GM18907 (cell line): ENCODE measurements around the gene ACBD6.

Experiments
- ATAC-seq: cut with Tn5 transposase; IDR thresholded peaks from one replicate; pipeline ENCODE4 v1.9.1; 2021; ENCODE audit warnings: mild to moderate bottlenecking, moderate library complexity; ENCODE audit not compliant: unreplicated experiment

ACBD6 gene

GRCh38 chr1:180261030-180261429, 241.3 kb downstream of the ACBD6 start:
- no peak for ATAC-seq

- ATAC-seq: no peak
These were observed 241.8 kb downstream of the ACBD6 start for GRCh38 chr1:180260541-180260940.

DNA sequence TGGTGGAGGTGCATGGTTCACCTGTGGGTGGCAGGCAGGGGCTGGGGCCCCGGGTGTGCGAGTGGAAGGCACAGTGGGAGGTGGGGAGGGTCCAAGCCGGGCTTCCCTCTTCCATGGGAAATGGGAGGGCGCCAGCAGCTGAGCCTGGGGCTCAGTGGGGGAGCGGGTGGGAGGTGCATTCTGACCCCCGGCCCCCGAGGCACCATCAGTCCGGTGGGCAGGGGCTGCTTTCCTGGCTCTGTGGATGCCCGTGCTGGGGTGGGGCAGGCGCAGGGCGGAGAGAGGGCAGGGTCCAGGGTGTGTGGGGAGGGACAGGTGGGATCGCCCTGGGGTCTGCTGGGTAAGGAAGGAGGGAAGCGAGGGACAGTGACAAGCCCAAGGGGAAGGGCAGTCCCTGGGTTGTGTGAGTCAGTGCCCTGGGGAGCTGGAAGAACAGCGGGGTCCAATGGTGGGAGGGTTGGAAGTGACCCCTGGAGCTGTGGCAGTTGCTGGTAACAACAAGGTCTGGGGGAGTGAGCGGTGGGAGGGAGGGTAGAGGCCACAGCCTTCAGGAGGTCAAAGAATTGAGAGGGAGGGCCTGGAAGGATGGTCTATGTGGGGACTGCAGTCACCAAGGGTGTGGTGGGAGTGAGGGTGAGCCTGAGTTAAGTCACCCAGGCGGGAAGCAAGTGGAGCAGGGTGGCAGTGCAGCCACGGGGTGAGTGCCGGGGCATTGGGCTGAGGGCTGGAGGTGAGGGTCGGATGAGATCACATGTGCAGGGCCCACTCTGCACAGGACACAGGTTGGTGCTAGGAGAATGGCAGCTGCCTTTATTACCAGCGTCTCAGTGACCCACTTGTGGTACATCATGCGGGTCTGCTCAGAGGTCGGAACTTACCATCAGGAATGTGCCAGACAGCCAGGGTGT, 242.7 kb downstream of the ACBD6 start:
- no peak for ATAC-seq

- no peak for ATAC-seq
These were observed 243.4 kb downstream of the ACBD6 start for GRCh38 chr1:180258935-180259334.

DNA sequence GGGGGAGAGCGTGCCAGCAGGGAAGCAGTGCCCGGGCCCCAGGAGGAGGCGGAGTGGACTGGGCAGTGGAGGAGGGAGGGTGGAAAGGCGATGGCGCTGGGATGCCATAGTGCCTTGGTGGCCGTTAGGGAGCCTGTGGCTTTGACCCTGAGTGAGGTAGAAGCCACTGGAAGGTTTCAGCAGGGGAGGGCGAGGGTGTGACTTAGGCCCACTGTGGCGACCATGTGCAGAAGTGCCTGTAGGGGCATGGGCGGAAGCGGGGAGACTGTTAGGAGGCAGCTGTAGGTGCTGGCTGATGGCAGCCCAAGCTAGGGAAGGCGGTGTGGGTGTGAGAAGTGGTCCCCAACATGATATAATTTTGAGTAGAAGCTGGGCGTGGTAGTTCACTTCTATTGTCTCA, 244.1 kb downstream of the ACBD6 start:
- no peak for ATAC-seq

GRCh38 chr1:180257486-180257885, 244.9 kb downstream of the ACBD6 start:
- no peak for ATAC-seq

GRCh38 chr1:180257028-180257386, 245.4 kb downstream of the ACBD6 start:
- no peak for ATAC-seq

GRCh38 chr1:180256341-180257027, 245.9 kb downstream of the ACBD6 start:
- no peak for ATAC-seq

DNA sequence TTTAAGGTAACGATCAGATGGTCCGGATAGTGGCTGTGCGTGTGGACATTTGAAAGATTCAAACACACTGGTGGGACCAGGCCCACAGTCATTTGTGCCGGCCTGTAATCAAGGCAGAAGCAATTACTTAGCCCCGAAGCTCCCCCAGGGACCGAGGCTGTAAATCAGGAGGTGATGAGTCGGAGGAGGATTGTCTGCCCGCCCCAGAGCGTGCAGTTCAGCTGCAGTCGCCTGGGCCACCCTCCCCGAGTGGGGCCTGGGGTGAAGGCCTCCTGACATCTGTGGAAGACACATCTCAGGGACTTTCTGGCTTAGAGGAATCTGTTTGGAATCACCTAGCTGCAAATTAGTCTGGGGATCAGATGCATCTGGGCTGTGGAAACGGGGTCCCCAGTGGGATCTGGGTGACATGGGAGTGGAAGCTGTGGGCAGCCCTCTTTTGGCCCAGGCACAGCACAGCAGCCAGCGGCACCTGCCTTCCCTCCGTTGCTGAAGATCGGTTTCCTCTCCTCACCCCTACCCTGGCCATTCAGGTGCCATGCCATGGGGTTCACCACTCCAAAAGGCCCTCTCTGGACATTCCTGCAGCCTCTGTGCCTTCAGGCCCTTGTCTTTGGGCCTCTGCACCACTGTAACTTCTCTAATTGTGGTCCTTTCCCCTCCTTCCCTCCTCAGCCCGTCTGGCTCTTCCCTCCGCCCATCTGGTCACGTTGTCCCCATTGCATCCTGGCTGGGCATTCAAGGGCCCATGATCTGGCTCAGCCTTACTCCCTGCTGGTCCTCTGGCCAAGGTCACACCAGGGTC, 246.6 kb downstream of the ACBD6 start:
- ATAC-seq: no peak

GRCh38 chr1:180254854-180255253, 247.5 kb downstream of the ACBD6 start:
- ATAC-seq: no peak

GRCh38 chr1:180254496-180254819, 247.9 kb downstream of the ACBD6 start:
- no peak for ATAC-seq

DNA sequence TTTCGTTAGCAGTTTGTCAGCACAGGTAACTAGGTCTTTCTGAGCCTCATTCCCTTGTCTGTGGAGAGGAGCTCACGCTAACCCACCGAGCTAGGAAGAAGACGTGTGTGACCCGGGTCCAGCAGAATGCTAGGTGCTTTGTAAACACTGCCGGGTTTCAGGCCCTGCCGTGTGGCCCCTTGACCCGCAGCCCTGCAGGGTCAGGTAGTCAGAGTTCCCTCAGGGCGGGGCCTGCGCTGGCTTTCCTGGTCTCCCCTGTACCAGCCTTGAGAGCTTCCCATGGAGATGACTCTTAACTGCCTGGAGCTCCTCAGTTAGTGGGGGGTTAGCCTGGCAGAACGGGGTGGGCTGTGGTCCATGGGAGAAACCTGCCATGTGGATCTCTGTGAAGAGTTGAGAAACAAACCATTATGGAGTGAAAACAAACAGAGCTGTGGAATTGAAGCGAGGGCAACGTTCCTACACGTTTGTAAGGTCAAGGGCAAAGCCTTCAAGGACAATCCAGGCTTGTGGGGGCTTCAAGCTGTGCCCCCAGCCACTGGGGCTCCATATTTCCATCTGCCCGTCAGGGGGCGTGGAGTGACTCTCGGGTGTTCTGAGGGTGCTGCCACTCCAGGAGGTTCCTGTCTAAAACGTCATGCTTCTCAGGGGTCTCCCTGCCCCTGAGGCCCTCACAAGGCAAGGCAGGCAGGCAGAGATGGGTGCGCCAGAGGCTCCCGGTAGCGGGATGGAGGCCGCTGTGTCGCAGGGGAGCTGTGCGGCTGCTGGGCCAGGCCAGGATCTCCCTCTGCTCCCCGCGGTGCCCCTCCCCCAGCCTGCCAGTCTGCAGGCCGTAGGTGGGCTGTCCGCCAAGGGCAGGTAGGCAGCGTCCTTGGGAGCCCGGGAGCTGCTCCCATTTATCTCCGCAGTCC, 248.5 kb downstream of the ACBD6 start:
- ATAC-seq: no peak

DNA sequence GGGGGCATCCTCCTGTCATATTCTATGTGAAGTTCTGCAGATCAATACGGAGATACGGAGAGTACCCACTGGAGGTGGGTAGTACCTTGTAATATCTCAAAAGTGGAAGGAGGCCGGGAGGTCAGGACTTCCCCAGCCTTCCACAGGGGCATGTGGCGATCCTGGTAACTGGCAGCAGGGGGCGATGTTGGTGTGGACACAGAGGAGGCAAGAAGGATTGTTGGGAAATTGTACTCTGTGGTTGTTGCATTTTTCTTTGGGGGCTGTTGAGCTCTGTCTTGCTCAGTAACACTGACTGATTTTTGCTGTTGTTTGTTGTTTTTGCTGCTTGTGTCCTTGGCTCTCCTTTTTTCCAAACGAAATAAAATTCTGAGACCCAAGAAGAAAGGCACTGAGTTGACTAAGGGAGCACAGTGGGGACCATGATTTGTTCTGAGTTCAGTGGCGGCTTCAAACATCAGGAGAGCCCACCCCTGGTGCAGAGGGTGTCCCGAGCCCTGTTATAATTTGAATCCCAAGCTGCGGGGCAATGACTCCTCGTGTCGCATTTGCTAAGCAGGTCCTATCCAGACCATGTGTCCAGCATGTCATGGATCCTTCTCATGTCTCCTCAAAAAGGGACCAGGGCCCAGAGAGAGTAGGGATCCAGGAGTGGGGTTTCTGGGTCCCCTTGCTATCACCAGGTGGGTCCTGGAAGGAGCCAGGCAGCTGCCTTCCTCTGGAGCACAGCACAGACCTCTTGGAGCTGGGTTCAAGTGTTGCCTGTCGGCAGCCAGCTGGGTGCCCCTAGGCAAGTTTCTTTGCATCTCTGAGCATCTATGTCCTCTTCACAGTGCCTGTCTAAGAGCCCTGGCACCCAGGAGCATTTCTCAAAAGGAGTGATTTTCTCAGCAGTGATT, 249.5 kb downstream of the ACBD6 start:
- peak; percentile 75 for ATAC-seq

GRCh38 chr1:180251526-180252305, 250.7 kb downstream of the ACBD6 start:
- ATAC-seq: no peak

DNA sequence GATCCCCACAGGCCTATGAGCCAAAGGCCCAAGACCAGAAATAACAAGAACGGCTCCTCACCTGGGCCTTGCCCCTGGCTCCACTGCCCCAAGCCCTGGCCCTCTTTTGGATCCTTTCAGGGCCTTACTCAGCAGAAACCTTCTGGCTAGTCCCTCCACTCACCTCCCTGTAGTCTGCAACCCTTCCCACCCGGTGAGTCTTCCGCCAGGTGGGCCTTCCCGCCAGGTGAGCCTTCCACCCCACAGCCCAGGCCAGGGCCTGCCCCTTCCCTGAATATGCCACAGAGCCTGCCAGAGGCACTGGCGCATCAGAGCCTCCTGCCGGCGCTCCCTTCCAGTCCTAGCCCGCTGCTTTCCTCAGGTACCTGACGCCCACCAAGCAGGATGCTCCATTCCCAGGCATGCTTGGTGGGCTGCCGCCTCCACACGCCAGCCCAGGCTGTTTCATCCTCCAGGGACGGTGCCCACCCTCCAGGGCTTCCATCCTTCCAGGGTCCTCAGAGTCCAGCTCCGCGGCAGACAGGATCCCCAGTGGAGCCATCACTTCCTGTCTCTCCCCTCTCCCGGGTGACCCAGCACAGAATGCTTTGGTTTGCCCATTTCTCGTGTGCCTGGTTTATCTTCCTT, 251.4 kb downstream of the ACBD6 start:
- no peak for ATAC-seq

DNA sequence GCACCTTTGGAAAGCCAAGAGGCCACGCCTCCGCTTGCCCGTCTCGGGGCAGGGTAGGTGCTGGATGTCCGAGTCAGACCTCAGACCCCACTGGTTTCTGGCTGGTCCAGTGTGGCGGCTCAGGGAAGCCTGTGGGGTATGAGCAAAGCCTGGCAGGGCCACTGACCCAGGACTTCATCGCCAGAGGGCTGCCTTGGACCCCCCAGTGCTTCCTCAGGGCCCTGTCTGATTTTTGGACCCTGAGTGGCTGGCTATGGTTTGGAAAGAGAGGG, 251.9 kb downstream of the ACBD6 start:
- no peak for ATAC-seq

GRCh38 chr1:180249725-180250498, 252.5 kb downstream of the ACBD6 start:
- no peak for ATAC-seq
